Activated B cell treated with CpG ODN at 0.5 μM for 24 hours (primary cell): ENCODE measurements around the gene PSMA3. TPM values are rescaled to one million over a fixed set of nuclear protein-coding genes. Genes with fewer than 3 reads are reported as not detected.

ENCODE experiments used
- ATAC-seq: fragments of 200-7000 bp; cut with Tn5 transposase; one replicate; pipeline ENCODE4 v1.10.0; 2021; ENCODE audit warnings: low read depth, mild to moderate bottlenecking, moderate library complexity
- CTCF ChIA-PET: fragments of 350-600 bp; sonication (Branson Sonifier 250); formaldehyde crosslinking; loops from one replicate; lab custom pipeline; 2021; ENCODE audit warnings: antibody characterized with exemption; lab: Charles Lee
- POLR2A ChIA-PET: fragments of 350-600 bp; sonication (Branson Sonifier 250); formaldehyde crosslinking; loops from one replicate; lab custom pipeline; 2021; ENCODE audit warnings: antibody characterized with exemption; lab: Charles Lee
- DNase-seq: peaks from one replicate; pipeline ENCODE4 v3.0.0; 2022
- H3K27ac Mint-ChIP-seq: one replicate; pipeline ENCODE4 v1.8.0; 2020; ENCODE audit warnings: mixed read lengths
- H3K27me3 Mint-ChIP-seq: one replicate; pipeline ENCODE4 v1.8.0; 2021; ENCODE audit warnings: mixed read lengths
- H3K36me3 Mint-ChIP-seq: one replicate; pipeline ENCODE4 v1.8.0; 2021; ENCODE audit warnings: low read depth, mixed read lengths
- H3K4me1 Mint-ChIP-seq: one replicate; pipeline ENCODE4 v1.8.0; 2021; ENCODE audit warnings: mixed read lengths
- H3K4me3 Mint-ChIP-seq: one replicate; pipeline ENCODE4 v1.8.0; 2020; ENCODE audit warnings: mild to moderate bottlenecking, mixed read lengths
- H3K9me3 Mint-ChIP-seq: one replicate; pipeline ENCODE4 v1.8.0; 2020; ENCODE audit warnings: mixed read lengths
- intact Hi-C: fragments of 100-400 bp; cut with micrococcal nuclease; formaldehyde crosslinking; loops from one replicate; pipeline ENCODE4 v1.15.1; 2024
- total RNA-seq: library from RNA; stranded (reverse); gene quantifications from 2 replicates; pipeline ENCODE4 v1.2.3, GENCODE V29; 2022
- TF ChIP-seq, protein P1 (sequence below): fragments of 200-600 bp; IDR thresholded peaks from one replicate; pipeline ENCODE4 v1.8.0; 2022; ENCODE audit warnings: antibody characterized with exemption, mild to moderate bottlenecking

Gene PSMA3
- total RNA-seq, 1 donor from 2014 or later, result 204 TPM

DNA sequence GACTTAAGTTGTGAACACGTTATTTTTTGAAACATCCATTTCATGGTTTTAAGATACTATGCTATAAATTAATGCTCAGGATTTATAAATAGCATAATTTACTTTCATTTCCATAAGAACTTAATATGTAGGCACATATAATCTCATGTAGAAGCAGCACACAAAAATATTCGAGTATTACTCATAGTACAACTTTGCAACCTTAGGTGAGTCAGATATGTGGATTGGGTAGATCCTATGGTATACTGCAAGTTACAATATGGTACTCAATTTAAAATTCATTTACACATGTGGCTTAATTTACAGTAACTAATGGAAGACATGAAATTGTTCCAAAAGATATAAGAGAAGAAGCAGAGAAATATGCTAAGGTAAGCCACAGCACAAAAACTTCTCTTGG lies 26.0 kb downstream of the PSMA3 start:
- ChIA-PET CTCF (no interaction called here), POLR2A (no interaction called here)
- TF ChIP-seq, protein P1, sequence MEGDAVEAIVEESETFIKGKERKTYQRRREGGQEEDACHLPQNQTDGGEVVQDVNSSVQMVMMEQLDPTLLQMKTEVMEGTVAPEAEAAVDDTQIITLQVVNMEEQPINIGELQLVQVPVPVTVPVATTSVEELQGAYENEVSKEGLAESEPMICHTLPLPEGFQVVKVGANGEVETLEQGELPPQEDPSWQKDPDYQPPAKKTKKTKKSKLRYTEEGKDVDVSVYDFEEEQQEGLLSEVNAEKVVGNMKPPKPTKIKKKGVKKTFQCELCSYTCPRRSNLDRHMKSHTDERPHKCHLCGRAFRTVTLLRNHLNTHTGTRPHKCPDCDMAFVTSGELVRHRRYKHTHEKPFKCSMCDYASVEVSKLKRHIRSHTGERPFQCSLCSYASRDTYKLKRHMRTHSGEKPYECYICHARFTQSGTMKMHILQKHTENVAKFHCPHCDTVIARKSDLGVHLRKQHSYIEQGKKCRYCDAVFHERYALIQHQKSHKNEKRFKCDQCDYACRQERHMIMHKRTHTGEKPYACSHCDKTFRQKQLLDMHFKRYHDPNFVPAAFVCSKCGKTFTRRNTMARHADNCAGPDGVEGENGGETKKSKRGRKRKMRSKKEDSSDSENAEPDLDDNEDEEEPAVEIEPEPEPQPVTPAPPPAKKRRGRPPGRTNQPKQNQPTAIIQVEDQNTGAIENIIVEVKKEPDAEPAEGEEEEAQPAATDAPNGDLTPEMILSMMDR, result no peak
- peaks cover 13% of the 10 kb centered on the region for H3K4me1 Mint-ChIP-seq
- intact Hi-C loops, result no loop called here
- no peak overlapping the region for H3K4me3 Mint-ChIP-seq
- no peak for DNase-seq
- H3K9me3 Mint-ChIP-seq, result no peaks in the 10 kb centered on the region
- no peaks in the 10 kb centered on the region for H3K27me3 Mint-ChIP-seq
- peaks cover 90% of the 10 kb centered on the region for H3K36me3 Mint-ChIP-seq
- ATAC-seq, result no peak
- no peak overlapping the region for H3K27ac Mint-ChIP-seq

DNA sequence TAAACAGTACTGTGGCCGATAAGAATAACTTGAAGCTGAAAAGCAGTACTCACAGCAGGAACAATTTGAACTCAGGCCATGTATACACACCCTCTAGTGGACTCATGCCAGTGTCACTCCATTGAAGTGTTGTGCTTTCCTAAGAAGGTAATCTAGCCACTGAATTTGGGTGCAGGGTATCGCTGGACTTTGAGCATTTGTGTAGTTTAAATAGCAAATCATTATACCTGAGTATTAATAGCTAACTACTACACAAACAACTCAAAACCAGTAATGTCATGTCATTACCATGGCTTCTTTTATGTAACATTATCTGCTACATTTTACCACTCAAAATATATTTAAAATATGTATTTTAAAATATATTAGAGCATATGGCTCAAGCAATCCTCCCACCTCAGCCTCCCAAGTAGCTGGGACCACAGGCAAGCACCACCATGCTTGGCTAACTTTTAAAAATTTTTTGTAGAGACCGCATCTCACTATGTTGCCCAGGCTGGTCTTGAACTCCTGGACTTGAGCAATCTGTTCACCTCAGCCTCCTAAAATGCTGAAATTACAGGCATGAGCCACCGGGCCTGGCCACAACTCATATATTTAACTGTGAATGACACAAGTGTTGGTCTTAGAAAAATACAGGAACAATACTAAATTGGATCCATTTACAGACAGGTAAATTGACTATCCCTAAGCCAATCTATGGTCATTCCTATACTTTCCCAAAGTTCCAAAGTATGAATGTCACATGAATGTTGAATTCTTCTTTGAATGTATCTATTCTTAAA lies 28.1 kb downstream of the PSMA3 start:
- intact Hi-C loops, result no loop called here
- Mint-ChIP-seq H3K27ac (no peak overlapping the region), H3K4me1 (peaks cover 19% of the 10 kb centered on the region), H3K27me3 (no peaks in the 10 kb centered on the region), H3K4me3 (no peak overlapping the region), H3K9me3 (no peaks in the 10 kb centered on the region), H3K36me3 (peaks cover 88% of the 10 kb centered on the region)
- POLR2A ChIA-PET, result interaction anchor here (0.7 to 1.0 kb wide), 2 partner anchors 25 to 29 kb away, joined by 3 read pairs; partner anchors contain the start of gene ARID4A
- TF ChIP-seq, protein P1, result no peak
- DNase-seq, result no peak
- CTCF ChIA-PET, result no interaction called here
- ATAC-seq, result no peak

DNA sequence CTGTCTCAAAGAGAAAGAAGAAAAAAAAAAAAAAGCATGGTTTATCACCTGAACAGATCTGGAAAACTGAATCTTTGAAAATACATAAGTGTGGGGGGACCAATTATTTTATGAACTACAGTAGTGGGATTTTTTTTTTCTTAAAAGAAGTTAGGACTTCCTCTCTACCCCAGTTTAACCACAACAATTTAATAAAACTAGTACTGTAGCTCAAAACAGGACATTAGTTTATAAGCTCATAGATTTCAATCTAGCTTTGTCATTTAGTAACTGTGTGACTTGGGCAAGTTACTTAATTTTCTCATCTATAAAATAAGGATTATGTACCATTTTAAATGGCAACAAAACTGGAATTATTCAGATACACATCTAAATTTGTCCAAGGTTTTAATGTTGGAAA lies 30.2 kb downstream of the PSMA3 start:
- no peaks in the 10 kb centered on the region for H3K9me3 Mint-ChIP-seq
- ChIA-PET POLR2A (interaction anchor here (1.2 kb wide), 1 partner anchor 22 kb away, joined by 6 read pairs; no protein-coding TSS in a partner anchor), CTCF (no interaction called here)
- DNase-seq (no peak), ATAC-seq (no peak)
- H3K27ac Mint-ChIP-seq, result peak overlapping the region; percentile 73
- peaks cover 86% of the 10 kb centered on the region for H3K36me3 Mint-ChIP-seq
- no peak overlapping the region for H3K4me3 Mint-ChIP-seq
- TF ChIP-seq, protein P1, result no peak
- intact Hi-C loops, result loop anchor here (1.0 kb wide), 1 partner anchor 8 kb away; no protein-coding TSS in a partner anchor
- H3K27me3 Mint-ChIP-seq, result no peaks in the 10 kb centered on the region
- H3K4me1 Mint-ChIP-seq, result peaks cover 25% of the 10 kb centered on the region

DNA sequence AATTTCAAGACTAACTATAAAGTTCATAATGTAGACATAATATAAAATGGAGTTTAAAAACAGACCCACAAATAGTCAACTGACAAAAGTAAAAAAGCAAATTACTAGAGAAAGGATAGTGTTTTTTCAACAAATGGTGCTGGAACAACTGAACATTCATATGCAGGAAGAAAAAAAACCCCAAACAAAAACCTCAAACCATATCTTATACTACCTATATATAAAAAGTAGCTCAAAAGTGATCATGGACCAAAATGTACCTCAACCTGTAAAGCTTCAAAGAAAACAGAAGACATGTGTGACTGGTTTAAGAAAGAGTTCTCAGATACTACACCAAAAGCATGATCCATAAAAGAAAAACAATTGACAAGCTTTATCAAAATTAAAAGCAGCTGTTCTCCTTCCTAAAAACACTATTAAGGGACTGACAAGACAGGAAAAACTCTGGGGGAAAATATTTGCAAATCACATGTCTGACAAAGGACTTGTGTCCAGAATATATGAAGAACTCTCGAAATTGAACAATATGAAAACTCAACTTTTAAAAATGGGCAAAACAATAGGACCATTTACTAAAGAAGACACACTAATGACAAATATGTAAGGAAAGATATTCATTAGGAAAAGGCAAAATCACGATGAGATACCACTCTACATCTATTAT lies 31.0 kb downstream of the PSMA3 start:
- TF ChIP-seq, protein P1, result no peak
- no peak for ATAC-seq
- peaks cover 30% of the 10 kb centered on the region for H3K4me1 Mint-ChIP-seq
- H3K27ac Mint-ChIP-seq, result peak overlapping the region; percentile 36
- no peak for DNase-seq
- no peak overlapping the region for H3K4me3 Mint-ChIP-seq
- ChIA-PET CTCF (interaction anchor here (0.6 kb wide), 1 partner anchor 120 kb away, joined by 3 read pairs; the partner anchor contains the start of gene TOMM20L), POLR2A (interaction anchor here (0.7 to 1.2 kb wide), 2 partner anchors 22 to 150 kb away, joined by 3 to 6 read pairs; no protein-coding TSS in a partner anchor)
- peaks cover 85% of the 10 kb centered on the region for H3K36me3 Mint-ChIP-seq
- H3K27me3 Mint-ChIP-seq, result no peaks in the 10 kb centered on the region
- H3K9me3 Mint-ChIP-seq, result no peaks in the 10 kb centered on the region
- intact Hi-C loops, result loop anchor here (1.0 kb wide), 1 partner anchor 8 kb away; no protein-coding TSS in a partner anchor

DNA sequence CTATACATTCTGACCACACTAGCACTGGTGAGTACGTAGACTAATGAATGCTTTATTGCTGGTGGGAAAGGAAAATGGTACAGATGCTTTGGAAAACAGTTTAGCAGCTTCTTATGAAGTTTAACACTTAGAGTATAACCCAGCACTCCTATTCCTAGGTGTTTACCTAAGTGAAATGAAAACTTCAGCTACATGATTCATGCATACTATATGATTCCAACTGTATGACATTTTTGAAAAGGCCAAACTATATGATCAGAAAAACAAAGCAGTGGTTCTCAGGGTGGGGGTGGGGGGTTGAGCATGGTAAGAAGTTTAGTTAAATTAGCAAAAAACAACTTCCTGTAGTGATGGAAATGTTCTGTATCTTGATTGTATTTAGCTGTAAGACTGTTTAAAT lies 31.6 kb downstream of the PSMA3 start:
- ChIA-PET POLR2A (interaction anchor here (0.7 kb wide), 2 partner anchors 17 to 149 kb away, joined by 3 read pairs; no protein-coding TSS in a partner anchor), CTCF (interaction anchor here (0.6 kb wide), 1 partner anchor 120 kb away, joined by 3 read pairs; the partner anchor contains the start of gene TOMM20L)
- DNase-seq, result no peak
- Mint-ChIP-seq H3K27ac (no peak overlapping the region), H3K4me1 (peaks cover 35% of the 10 kb centered on the region), H3K36me3 (peaks cover 85% of the 10 kb centered on the region), H3K4me3 (no peak overlapping the region), H3K9me3 (no peaks in the 10 kb centered on the region), H3K27me3 (no peaks in the 10 kb centered on the region)
- no peak for ATAC-seq
- intact Hi-C loops, result no loop called here
- TF ChIP-seq, protein P1, result no peak
